GM21619 (cell line): ENCODE results near the gene SETBP1.

Experiments used
- ATAC-seq: cut with Tn5 transposase; IDR thresholded peaks from one replicate; pipeline ENCODE4 v1.9.1; 2021; ENCODE audit not compliant: unreplicated experiment

The SETBP1 gene

DNA sequence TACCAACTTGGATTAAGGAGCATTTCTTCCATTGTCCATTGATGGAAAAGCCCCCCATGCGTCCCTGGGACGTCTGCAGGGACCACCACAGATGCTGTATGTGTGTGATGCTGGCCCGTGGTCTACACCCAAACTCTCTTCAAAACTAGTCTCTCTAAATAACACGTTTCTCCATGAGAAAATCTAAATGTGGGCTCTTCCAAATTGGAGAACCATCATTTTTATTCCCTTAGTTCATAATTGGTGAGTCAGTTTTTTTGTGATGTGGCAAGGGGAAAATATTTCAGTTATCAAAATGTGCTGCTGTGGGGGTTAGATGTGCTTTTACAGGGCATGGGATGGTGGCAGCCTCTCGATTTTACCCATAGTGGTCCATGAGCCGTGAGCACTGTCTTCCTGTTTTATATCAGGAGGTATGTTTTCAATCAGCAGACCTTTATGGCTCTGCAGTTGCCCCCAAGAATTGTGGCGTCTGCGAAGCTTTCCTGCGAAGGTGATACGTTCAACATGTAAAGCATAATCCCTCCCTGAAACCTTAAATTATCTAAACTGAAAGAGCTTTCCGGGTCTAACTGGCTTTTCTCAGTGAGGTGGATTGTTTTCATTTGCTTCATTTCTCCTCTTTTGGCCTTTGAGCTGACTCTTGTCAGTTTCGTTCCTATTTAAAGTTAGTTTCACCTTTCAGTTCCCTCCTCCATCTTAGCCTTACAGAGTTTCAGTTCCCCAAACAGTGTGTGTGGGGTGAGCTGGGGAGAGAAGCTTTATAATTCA is 78.4 kb downstream of the SETBP1 start:
- ATAC-seq = peak; percentile 93

DNA sequence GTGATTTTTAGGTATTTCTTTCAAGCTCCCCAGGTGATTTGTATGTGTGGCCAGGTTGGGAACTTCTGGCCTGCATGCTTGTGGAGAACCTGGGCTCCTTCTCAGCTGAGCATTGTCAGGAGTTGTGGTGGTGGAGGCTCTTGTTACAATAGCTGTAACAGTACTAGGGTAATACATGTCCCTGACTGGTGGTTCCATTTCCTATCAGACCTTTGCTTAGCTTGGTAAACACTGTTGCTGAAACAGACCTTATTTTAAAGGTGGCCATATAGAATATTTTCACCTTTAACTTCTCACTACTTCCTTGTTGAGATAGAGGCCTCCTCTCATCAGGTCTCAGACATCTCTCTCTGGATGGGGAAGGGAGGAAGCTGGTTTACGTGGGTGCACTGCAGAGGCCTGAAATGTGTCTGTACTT is 79.2 kb downstream of the SETBP1 start:
- ATAC-seq = peak; percentile 47

DNA sequence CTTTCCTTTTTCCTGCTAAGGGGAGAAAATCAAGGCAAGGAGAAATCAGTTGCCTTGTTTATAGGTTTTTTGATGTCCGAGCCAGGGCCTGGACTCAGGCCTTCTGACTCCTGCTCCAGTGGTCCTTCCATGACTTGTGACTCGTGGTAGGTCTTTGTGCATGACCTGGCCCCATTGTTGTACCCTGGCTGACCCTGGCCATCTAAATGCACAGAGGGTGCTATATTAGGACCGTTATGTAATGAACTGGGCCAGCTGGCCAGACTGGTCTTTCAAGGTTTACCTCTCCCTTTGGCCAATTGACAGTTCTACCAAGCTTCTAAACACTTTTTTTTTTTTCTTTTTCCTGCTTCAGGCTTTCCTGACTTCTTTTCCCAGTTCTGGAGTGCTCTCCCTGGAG is 81.1 kb downstream of the SETBP1 start:
- no peak for ATAC-seq

DNA sequence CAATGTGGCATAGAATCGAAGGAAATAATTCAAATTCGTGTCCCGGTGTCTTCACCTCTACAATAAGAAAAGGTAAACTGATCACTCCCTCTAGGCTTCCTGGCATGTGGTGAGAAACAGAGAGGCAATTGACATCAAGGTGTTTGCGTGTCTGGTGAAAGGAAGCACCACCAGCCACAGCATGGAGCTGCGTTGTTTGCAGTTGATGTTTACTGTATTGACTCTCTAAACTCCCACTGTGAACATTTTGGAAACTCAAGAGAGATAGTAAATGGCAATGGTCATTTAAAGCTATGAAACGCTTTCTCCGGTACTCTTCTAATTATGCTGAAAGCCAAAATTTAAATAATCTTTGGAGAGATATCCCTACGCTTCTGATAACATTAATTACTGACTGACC is 82.6 kb downstream of the SETBP1 start:
- ATAC-seq = no peak

DNA sequence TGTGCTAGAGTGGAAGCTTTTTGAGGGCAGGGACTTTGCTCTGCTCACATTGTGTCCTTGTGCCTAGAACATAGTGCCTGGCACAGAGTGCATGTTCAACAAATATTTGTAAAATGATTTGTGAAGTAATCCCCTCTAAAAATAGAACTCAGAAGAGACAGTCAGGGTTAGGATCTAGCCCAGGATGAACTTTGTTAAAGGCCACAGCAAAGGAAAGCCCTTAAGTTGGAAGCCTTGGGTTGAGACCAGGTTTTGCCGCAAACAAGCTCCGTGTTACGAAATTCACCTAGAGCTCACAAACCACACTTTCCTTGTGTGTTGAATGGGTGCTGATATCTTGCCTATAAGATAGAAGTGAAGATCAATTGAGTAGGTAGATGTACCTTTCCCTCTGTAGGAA is 84.2 kb downstream of the SETBP1 start:
- ATAC-seq = no peak

DNA sequence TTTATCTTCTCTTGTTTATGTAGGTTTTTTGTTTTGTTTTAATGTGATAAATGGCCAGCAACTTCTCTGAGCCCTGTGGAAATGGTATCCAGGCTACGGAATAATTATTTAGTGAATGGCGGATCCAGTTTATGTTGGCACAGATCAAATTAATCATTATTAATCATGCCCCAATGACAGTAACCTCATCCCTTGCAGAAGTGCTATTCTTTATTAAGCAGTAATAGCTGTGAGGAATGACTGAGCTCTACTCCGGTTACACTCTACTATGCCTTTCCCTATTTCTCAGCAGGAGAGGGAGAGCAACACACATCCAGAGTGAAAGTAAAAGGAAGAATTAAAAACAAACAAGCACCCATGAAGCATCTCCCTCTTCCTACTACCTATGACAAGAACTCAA is 84.8 kb downstream of the SETBP1 start:
- ATAC-seq = no peak

DNA sequence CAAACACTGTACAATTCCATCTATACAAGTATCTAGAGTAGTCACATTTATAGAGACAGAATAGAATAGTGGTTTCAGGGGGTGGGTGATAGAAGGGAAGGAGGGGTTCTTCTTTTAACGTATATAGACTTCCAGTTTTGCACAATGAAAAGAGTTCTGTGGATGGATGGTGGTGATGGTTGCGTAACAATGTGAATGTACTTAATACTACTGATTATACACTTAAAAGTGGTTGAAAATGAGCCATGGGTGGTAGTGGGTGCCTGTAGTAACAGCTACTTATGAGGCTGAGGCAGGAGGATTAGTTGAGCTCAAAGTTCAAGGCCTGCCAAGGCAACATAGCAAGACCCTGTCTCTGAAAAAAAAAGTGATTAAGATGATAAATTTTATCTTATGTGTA is 85.8 kb downstream of the SETBP1 start:
- no peak for ATAC-seq

DNA sequence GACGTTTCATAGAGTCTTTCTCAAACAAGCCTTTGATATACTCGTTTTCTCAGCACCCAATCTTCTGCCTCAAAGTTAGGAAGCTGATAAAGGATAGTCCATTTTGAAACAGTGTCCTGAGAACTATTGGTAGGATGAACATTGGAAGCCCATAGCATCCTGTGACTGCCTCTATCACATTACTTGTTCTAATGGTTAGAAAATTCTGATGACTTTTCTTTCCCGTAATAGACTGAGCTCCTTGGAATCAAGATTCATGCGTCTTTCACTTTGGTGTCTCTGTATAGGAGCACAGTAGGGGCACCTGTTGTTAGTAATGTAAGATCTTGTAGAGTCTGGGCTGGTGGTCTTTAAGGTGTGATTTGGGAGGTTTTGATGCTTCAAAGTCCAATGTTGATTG is 87.1 kb downstream of the SETBP1 start:
- no peak for ATAC-seq

DNA sequence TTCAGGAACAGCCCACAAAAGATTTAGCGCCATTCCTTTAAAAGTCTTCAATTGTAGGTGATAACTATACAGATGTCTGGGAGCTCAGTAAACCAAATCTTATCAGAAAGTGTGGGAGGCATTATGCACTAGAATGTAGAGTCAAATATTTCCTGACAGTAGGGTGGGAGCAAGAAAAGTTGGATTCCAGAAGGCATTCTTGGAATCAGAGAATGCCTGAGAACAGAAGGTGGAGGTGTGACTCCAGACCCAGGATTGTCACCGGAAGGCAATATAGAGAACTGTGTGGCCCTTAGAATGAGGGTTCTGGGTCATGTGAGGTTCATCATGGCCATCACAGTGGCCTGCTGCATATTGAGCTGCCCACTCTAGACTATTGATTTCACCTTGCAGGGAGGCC is 90.0 kb downstream of the SETBP1 start:
- ATAC-seq = no peak

DNA sequence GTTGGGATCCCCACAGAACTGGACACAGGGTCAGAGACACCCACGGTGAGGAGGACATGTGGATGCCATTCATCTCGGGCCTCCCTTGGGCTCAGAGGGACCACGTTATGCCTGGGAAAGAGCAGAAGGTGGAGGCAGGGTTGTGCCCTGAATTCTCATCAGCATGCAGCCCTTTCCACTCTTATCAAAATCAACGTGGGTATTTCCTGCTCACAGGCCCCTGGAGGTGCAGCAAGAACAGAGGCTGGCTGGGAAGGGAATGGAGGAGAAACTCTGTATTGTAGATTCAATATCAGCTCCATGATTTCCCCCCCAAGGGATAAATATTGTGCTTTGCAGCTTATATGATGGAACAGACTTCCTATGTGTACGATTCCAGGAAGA is 90.9 kb downstream of the SETBP1 start:
- no peak for ATAC-seq

DNA sequence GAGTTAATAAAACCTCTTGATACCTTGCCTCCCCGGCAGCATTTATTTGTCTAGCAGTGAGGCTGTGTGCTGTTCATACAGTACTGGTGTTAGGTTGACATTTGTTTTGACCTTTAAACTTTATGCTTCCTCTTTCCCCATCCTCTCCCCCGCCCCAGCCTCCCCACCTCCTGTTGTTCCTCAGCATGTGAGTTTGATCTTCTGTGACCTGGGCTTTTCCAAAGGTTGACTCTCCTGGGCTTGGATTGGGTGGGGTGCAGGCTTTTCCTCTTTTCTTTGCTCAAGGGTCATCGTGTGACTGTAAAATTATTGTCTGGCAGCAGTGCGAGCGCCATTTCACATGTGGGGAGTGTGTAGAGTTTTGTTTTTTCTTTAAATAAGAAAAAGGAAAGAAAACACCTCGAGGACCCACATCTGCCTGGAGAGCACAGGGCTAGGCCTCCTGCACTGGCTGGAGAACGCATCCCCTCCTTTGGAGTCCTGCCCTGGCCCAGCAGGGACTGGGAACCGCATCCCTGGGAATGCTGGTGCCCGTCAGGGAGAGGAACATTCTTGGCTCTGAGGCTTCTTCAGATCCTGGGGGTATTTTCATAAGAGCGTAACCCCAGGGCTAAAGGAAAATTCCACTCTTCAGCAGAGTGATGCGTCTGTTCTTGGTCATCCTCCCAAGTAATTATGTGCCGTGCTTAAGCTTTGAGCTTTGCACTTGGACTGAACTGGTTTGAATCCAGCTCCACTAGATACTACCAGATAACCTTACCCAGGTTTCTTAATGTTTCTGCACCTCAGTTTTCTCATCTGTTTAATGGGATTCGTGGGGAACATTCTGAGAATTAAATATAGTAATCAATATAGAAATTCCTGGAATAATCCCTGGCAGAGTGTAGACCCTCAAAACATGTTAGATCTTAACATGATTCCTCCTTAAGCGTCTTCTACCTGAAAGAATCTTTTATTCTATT is 91.5 kb downstream of the SETBP1 start:
- ATAC-seq = no peak

DNA sequence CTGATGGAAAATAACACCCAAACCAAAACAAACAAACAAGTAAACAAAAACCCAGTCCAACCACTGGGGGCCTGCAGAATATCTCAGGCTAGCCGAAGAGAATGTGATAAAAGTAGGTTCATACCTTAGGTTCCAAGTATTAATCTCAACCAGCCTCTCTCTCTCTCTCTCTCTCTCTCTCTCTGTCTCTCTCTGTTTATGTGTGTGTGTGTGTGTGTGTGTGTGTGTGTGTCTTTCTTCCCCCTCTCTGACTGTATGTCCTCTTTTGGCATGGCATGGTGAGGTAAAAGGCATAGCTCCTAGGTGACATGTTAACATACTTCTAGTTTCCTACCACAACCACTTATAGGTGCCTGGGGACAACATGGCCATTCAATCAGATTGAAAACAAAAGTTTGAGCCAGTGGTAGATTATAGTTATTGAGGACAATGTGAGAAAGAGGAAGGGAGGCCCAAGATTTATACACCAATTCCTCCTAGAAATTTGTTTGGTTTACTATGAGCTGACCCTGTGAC is 93.0 kb downstream of the SETBP1 start:
- ATAC-seq = no peak

DNA sequence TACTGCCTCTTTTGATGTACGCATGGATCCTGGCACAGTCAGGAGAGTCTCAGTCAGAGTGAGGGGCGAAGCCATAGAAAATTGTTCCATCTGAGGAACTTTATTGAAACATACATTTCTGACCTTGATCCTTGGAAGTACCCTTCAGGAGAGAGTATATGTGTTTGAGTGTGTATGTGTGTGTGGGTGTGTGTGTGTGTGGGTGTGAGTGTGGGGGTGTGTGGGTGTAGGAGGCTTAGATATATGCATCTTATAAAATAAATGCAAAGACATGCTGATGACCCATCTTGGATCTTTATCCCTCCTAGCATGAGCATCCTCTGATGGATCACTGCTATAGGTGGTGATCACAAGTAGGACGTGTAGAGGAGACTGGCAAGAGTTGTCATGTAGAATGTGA is 93.5 kb downstream of the SETBP1 start:
- ATAC-seq = no peak

DNA sequence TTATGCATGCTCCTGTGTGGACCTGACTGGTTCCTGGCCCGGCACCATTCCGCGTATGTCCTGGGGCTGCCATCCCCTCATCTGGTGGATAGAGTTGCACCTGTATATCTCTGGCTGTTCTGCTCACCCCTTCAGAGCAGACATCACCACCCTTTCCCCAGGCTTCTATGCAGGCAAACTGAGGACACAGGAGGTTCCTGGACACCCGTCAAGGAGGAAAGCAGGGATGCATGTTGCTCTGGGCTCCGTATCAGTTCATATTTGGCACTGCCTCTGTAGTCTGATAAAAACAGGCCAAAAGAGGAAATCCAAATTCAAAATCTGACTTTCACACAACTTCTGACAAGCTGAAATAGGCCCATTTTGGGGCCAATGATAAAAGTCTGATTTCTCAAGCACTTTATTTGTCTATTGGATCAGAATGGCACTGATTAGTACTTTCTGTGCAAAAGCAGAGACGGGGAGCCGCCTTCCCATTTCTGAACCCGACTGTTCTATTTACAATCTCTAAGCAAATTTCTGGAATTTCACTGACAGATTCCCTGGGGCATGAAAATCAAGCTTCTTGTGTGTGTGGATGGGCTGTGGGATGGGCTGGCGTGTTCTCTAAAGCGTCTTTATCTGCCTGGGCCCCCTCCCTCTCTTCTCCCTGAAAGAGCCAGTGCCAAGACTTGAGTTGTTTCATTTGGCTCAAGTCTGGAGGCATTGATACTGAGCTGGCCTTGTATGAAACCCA is 96.9 kb downstream of the SETBP1 start:
- no peak for ATAC-seq

DNA sequence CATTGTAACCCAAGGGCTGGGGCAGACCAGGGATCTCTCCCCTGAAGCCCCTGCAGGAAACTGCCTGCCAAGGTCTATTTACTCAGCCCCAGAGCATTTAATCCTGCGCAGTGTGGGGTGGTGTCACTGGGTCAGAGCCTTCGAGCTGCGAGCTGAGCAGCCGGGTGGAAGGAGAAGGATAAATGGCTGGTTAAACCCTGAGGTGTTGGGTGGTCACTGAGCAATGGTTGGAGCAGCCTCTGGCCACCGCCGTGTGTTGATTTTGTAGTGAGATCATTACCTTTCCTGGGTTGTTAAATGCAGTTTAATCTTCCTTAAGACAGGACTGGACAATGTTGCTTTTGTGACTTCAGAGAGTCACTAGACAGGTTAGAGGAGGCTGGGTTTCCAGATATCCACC is 98.1 kb downstream of the SETBP1 start:
- no peak for ATAC-seq

DNA sequence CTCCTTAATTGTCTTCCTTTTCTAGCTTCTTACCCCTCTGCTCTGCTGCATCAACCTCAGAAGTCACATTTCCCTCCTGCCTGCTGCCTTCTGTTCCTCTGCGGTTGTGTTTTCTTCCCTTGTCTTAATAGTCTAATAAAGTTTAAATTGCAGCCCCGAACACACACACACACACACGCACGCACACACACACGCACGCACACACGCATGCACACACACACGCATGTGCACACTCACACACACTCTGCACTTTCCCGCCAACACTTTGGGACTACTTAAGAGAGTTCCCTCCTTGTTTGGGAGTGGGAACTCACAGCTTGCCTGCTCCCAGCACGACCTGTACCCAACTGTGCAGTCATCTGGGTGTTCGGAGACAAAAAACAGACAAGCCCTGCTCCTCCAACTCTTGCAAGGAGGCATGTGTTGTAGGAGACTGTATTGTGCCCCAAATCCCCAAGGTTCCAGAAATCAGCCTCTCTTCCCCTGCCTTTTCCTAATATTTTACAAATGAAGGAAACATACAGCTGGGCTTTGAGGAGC is 99.1 kb downstream of the SETBP1 start:
- no peak for ATAC-seq

DNA sequence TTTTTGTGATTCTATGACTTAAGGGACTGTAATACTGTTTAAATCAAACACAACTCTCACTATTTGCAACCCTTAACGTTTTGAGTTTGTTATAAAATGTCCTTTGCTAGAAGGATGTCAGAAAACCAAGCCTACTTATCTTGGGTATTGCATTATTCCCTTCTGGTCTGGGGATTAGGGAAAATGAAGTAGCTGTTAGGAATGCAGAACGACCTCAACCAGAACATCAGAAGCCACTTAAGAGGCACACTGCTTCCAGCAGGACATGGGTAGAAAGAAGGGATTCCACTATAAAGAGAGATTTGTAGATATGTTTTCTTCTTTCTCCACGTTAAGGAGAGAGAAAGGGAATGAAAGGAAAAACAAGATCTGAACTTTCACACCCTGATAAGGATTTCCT is 101.2 kb downstream of the SETBP1 start:
- no peak for ATAC-seq

DNA sequence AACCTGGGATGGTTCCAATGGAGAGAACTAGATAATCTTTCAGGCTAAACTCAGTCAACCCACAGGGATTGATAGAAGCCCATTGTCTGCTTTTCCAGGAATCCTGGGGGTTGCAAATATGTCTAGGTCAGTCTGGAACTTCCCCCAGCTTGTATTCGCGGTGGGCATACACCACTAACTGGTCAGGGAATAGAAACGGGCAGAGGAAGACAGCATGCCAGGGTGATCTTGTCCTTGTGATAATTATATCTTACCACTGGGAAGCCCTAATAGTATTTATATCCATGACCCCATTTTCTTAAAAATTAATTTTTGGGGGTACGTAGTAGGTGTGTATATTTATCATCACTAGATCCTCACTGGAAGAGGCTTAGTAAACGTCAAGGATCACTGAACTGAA is 101.9 kb downstream of the SETBP1 start:
- ATAC-seq = no peak

DNA sequence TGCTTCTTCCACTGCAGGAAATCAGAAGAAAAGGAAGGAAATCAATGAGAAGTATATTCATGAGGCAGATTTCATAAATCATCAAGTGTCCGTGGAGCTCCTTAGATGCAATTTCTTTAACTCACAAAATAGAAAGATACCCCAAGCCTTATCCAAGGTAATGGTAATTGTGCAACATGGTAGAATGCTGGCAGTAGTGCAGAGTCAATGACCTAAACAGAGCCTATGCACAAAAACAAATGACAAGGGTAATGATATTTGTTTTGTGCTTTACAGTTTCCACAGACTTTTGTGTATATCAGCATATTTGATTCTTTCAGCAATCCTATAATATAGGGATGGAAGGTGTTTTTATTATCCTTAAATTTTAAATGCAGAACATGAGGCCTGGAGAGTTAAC is 102.7 kb downstream of the SETBP1 start:
- ATAC-seq = no peak

DNA sequence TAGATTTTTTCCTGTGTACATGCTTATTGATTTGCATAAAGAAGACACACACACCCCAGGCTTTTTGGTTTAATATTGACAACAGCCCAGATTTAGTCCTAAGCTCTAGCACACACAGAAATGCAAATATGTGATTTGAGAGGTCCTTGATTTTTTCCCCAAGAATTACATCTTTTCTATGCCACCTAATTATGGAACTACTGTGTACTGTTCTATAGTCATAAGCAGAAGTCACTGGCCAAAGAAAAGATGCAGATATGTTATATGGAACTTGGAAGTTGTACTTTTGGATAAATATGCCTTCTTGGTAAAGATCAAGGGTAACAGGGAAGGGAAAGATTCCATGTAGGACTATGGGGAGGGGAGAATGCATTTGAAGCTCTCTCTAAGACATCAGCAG is 105.6 kb downstream of the SETBP1 start:
- ATAC-seq = peak; percentile 23

DNA sequence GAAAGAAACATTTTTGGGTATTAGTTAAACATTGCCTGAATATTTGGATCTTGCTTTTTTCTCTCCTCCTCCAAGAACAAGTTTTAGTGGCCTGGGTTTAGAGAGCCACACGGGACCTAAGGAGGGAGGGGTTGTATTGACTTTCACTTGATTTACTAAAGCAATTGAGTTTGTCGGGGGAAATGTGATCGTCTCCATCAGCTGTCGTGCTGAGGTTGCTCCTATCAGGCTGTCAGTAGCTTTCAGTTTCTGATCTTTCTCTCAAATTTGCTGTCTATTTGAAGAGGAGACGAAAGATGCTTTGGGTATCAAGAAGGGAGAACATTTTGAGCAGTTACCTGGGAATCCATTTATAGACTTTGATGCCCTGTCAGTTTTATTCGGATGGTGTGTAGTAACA is 106.0 kb downstream of the SETBP1 start:
- peak; percentile 77 for ATAC-seq
